Smooth muscle cell (in vitro differentiated cells): ENCODE measurements around the gene GOLGA8F. TPM values are rescaled to one million over a fixed set of nuclear protein-coding genes. Genes with fewer than 3 reads are reported as not detected.

Experiments used
- microRNA-seq: library from miRNA; unstranded; fragments of <30 nt; microRNA quantifications from one replicate; pipeline ENCODE4, GENCODE V29; 2016; ENCODE audit warnings: borderline number of aligned reads
- polyA plus RNA-seq: library from polyadenylated mRNA; unstranded; fragments of >200 nt; fragmentation: Nextera tagmentation; extraction: Ambion mirVana; gene quantifications from 2 replicates; pipeline ENCODE4 v1.2.1, GENCODE V29; 2016
- small RNA-seq: library from RNA; depleted of rRNA; stranded (forward); fragments of <200 nt; gene quantifications from one replicate; pipeline ENCODE3, GENCODE V24; 2014
- total RNA-seq: library from RNA; depleted of rRNA; stranded (reverse); fragments of >200 nt; gene quantifications from 2 replicates; pipeline ENCODE4 v1.2.3, GENCODE V29; 2014

GOLGA8F gene
- total and polyA plus RNA-seq, 2 experiments from 2014 or later = not detected

Small RNA genes lying within 50 kb of the gene (microRNA-seq; reads per million reads assigned to microRNA genes)
- gene MIR4509-2 = not detected

Small RNA genes lying within 50 kb of the gene (small RNA-seq; reads per million reads assigned to genes)
- gene AC091304.5 (not detected), gene AC091304.6 (not detected), gene AC091304.9 (not detected), gene MIR4509-2 (not detected), gene RN7SL238P (not detected)

Other genes with a start within 250 kb of the GOLGA8F start
- gene HERC2, start 56.5 kb upstream of the GOLGA8F start, total RNA-seq = 23.4 and 33.1 TPM in 2 replicates
- gene HERC2, start 56.5 kb upstream of the GOLGA8F start, polyA plus RNA-seq = 19.9 and 30.6 TPM in 2 replicates
- gene GOLGA6L24, start 20.6 kb upstream of the GOLGA8F start, total RNA-seq = not detected in 2 replicates
- gene GOLGA6L24, start 20.6 kb upstream of the GOLGA8F start, polyA plus RNA-seq = not detected in 2 replicates
- 0.13 TPM in 1 of 2 replicates, not detected in the other for gene GOLGA8G, start 154.3 kb downstream of the GOLGA8F start, total RNA-seq
- not detected in 2 replicates for gene GOLGA8G, start 154.3 kb downstream of the GOLGA8F start, polyA plus RNA-seq
- not detected in 2 replicates for gene GOLGA6L25, start 174.9 kb downstream of the GOLGA8F start, total RNA-seq
- gene GOLGA6L25, start 174.9 kb downstream of the GOLGA8F start, polyA plus RNA-seq = not detected in 2 replicates